ENCODE measurements around the gene TEFM. TPM values are rescaled to one million over a fixed set of nuclear protein-coding genes. Genes with fewer than 3 reads are reported as not detected.
"Not testable (repeated sequence)": the region's sequence is repeated elsewhere in the genome, so short reads cannot be mapped to it uniquely, and the experiment has no call there.

The TEFM gene
- total RNA-seq, result 13.0 TPM

- no peak for FAIRE-seq
- DNase-seq (ENCODE audit: low spot score in 2 of 2), result peak; percentile 71 to 83
Observed at GRCh38 chr17:30906101-30906911, at the start of gene TEFM. TSS of gene TEFM (minus strand) at chr17:30906238. CDS start at chr17:30906198, 40 bp downstream.

GRCh38 chr17:30954046-30954830 is 48.2 kb upstream of the TEFM start:
- DNase-seq (ENCODE audit: low spot score in 2 of 2) (no peak), FAIRE-seq (no peak)

DNA sequence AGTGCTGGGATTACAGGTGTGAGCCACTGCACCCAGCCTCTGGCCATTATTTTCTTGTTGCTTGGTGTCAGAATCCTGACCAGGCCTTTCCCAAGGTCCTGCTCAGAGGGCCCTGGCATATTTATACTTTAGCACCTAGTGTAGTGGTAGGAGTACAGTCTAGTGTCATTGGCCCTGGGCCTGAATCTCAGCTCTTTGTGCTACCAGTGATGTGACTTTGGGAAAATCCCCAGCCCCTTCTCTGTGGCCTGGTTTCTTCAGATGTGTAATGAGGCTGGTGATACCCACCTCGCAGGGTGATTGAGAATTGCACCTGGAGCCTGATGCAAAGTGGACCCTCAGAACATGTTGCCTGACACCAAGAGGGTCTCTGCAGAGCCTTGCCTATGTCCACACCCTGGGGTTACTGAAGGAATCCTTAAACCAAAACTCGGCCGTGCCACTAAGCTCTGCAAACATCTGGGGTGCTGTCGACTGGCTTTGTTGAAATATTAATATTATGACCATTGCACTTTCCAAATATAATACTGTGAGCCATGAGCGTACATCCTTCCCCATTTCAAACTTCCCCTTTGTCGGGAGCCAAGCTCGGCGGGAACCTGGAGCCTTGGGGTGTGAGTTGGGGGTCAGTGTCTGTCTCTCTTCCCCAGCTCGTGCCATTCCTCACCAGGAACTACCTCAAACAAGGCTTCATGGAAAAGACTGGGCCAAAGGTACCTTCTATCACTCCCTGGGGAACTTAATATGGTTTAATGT is 46.8 kb upstream of the TEFM start:
- no peak for FAIRE-seq
- no peak for DNase-seq (ENCODE audit: low spot score in 2 of 2)

- DNase-seq (ENCODE audit: low spot score in 2 of 2) (peak in 1 of 2 donors; percentile 34), FAIRE-seq (no peak)
Observed at GRCh38 chr17:30950669-30951399, 44.8 kb upstream of the TEFM start.

DNA sequence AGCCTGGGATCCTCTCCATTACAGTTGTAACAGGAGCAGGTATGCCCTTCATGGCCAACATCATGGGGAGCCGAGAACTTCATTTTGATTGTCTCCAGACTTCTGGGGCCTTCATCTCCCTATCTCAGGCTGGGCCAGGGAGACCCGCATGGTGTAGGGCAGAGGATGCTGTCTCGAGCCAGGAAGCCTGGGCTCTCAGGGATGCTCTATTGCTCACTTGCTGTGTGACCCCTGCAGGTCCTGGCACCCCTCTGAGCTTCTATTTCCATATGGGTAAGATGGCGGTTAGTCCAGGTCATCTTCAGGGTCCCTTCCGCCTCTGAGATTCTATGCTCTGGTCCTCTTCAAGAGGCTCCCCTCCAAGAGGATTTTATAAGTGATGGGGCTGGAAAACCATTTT is 44.2 kb upstream of the TEFM start:
- FAIRE-seq (no peak), DNase-seq (ENCODE audit: low spot score in 2 of 2) (no peak)

GRCh38 chr17:30947796-30948195 is 41.8 kb upstream of the TEFM start:
- DNase-seq (ENCODE audit: low spot score in 2 of 2) (no peak), FAIRE-seq (no peak)

DNA sequence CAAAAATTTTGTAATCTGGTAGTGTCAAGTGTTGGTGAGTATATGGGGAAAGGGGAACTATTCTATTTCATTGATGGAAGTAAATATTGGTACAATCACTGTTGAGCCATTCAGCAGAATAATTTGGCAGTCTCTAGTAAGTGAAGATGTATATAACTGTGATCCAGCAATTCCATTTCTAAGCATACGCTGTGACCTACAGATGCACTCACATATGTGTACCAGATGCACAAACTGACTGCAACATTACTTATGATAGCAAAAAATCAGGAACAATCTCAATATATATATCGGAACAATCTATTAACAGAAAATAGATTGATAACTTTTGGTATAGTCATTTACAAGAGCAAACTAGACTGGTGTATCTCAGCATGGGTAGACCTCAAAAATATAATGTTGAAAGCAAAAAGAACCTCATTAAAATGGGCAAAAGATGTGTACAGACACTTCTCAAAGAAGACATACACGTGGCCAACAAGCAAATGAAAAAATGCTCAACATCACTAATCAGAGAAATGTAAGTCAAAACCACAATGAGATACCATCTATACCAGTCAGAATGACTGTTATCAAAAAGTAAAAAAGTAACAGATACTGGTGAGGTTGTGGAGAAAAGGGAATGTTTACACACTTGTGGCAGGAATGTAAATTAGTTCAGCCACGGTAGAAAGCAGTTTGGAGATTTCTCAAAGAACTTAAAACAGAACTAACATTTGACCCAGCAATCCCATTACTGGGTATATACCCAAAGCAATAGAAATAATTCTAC is 36.5 kb upstream of the TEFM start:
- FAIRE-seq (no peak), DNase-seq (ENCODE audit: low spot score in 2 of 2) (no peak)

DNA sequence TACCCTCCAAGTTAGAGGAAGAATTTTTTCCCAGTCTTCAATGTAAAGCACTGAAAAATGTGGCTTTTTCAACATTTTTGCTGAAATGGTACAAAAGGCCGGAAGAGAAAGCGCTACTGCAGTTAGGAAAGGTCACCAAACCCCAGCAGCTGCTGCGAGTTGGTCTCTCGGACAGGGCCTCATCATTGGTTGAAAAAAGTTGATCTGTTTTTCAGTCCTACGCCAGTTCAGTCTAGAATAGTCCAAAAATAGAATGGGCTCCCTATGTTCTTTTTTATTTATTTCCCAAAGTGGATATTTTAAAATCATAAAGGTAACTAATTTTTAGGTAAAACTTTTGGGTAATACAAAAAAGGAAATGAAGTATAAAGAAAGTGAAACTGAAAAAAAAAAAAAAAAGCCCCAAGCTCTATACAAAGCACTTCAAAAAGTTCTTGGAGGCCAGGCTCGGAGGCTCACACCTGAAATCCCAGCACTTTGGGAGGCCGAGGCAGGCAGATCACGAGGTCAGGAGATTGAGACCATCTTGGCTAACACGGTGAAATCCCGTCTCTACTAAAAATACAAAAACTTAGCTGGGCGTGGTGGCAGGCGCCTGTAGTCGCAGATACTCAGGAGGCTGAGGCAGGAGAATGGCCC is 33.1 kb upstream of the TEFM start:
- DNase-seq (ENCODE audit: low spot score in 2 of 2) (no peak), FAIRE-seq (no peak)

DNA sequence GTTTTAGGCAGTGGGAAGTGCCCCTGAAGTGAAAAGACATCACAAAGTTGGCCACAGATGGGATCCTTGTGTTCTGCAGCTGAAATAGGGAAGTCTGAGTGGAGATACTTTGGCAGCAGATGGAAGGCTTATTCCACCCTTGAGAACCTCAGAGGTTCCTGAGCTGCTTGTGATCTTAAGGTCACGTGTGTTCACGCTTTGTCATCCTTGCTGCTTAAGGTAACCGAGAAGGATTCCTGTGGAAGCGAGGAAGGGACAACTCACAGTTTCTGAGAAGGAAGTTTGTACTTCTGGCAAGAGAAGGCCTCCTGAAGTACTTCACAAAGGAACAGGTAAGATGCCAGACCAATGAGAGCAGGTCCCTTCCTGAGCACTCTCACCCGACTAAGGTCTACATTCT is 27.9 kb upstream of the TEFM start:
- FAIRE-seq, result no peak
- no peak for DNase-seq (ENCODE audit: low spot score in 2 of 2)

DNA sequence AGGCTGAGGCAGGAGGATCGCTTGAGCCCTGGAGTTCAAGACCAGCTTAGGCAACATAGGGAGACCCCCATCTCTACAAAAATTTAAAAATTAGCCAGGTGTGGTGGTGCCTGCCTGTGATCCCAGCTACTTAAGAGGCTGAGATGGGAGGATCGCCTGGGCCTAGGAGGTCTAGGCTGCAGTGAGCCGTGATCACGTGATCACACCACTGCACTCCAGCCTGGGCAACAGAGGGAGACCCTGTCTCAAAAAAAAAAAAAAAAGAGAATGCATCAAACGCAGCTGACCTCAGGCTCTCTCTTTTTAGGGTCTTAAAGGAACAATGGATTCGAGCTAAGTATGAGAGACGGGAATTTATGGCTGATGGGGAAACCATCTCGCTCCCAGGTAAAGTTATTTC is 25.5 kb upstream of the TEFM start:
- not testable (repeated sequence) for DNase-seq (ENCODE audit: low spot score in 2 of 2); FAIRE-seq

DNA sequence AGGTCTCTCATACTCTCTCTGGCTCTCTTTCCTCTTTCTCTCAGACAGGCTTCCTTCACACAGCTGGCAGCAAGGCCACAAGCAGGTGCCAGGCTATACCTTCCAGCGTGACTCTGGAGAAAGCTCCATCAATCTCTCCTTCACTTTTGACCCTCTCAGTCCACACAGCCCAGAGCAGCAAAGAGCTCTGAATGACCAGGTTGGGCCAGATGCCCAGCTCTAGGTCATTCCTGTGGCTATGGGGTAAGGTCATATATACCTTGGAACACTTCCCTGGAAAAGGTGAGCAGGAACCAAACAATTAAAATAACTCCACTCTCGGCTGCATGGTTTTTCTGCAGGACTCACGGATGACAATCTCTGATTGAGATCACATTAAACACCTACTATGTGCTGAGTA is 24.5 kb upstream of the TEFM start:
- FAIRE-seq (no peak), DNase-seq (ENCODE audit: low spot score in 2 of 2) (no peak)

DNA sequence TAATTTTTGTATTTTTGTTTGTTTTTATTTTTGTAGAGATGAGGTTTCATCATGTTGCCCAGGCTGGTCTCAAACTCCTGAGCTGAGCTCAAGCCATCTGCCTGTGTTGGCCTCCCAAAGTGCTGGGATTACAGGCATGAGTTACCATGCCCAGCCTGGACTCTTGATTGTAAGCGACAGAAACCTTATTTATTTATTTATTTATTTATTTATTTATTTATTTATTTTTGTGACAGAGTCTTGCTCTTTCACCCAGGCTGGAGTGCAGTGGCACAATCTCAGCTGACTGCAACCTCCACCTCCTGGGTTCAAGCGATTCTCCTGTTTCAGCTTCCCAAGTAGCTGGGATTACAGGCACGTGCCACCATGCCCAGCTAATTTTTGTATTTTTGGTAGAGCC is 23.8 kb upstream of the TEFM start:
- not testable (repeated sequence) for FAIRE-seq; DNase-seq (ENCODE audit: low spot score in 2 of 2)

- DNase-seq (ENCODE audit: low spot score in 2 of 2) (no peak), FAIRE-seq (no peak)
Observed at GRCh38 chr17:30929081-30929633, 23.1 kb upstream of the TEFM start.

DNA sequence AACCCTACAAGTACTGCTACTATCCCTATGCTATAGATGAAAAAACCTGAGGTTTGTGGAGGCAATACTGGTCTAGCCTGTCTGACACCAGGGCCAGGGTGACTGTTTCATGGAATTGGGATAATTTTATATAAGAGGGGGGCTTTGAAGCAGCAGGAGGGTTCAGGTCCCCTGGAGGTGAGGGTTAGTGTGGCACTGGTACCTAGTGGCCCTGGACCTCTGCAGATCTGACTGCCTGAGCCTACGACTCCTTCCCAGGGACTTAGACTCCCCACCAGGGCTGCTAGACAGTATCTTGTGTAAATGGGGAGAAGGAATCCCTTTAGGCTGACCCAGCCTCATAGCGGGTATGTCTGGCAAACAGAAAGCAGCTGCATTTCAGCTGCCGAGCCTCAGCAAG is 22.5 kb upstream of the TEFM start:
- FAIRE-seq (no peak), DNase-seq (ENCODE audit: low spot score in 2 of 2) (no peak)

DNA sequence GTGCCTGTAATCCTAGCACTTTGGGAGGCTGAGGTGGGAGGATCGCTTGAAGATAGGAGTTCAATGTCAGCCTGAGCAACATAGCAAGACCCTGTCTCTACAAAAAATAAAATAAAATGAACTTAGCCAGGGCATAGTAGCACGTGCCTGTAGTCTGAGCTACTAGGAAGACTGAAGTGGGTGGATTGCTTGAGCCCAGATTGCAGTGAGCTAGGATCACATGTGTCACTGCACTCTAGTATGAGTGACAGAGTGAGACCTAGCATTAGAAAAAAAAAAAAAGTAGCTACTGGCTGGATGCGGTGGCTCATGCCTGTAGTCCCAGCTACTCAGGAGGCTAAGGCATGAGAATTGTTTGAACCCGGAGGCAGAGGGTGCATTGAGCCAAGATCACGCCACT is 21.7 kb upstream of the TEFM start:
- DNase-seq (ENCODE audit: low spot score in 2 of 2) (no peak), FAIRE-seq (no peak)

GRCh38 chr17:30926516-30926915 is 20.5 kb upstream of the TEFM start:
- FAIRE-seq (no peak), DNase-seq (ENCODE audit: low spot score in 2 of 2) (no peak)

GRCh38 chr17:30924341-30924740 is 18.3 kb upstream of the TEFM start:
- FAIRE-seq (no peak), DNase-seq (ENCODE audit: low spot score in 2 of 2) (no peak)

- FAIRE-seq, result no peak
- peak in 1 of 2 donors; percentile 21 for DNase-seq (ENCODE audit: low spot score in 2 of 2)
Observed at GRCh38 chr17:30922235-30923030, 16.4 kb upstream of the TEFM start.
